Erythroblast (primary cell): Measurements from ENCODE around the gene PLCXD3.

Experiments used
- GATA1 ChIP-seq: IDR thresholded peaks from 2 replicates; pipeline ENCODE4 v1.6.1; 2011; ENCODE audit warnings: low read depth, mild to moderate bottlenecking, control low read depth, low read length, moderate library complexity
- POLR2A ChIP-seq: IDR thresholded peaks from 2 replicates; pipeline ENCODE4 v1.6.1; 2011; ENCODE audit warnings: mild to moderate bottlenecking, low read length

DNA sequence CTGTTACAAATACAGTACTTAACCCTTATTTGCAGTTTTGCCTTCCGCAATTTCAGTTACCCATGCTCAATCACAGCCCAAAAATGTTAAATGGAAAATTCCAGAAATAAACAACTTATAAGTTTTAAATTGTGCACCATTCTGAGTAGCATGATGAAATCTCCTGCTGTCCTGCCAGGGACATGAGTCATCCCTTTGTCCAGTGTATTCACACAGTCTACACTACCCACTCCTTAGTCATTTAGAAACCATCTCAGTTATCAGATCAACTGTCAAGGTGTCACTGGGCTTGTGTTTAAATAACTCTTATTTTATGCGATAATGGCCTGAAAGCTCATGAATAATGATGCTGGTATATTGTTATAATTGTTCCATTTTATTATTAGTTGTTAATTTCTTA lies 95.8 kb downstream of the PLCXD3 start:
- TF ChIP-seq POLR2A (no peak), GATA1 (no peak)
